Inflammatory macrophage (primary cell): Measurements from ENCODE around the gene EFEMP2.

Experiments used
- DNase-seq, 2 donors: peaks; one replicate each; pipeline ENCODE4 v3.0.0-alpha.2; 2020 to 2022
- total RNA-seq, 18 experiments: gene quantifications; one replicate each; lab custom pipeline; 2026; ENCODE audit warnings: mixed read lengths in 6 of 18, inconsistent platforms in 2 of 18; lab: John Stamatoyannopoulos, UW

Gene EFEMP2
- total RNA-seq: 0.16 to 1.6 (median 0.62) reads per million in 18 experiments

DNA sequence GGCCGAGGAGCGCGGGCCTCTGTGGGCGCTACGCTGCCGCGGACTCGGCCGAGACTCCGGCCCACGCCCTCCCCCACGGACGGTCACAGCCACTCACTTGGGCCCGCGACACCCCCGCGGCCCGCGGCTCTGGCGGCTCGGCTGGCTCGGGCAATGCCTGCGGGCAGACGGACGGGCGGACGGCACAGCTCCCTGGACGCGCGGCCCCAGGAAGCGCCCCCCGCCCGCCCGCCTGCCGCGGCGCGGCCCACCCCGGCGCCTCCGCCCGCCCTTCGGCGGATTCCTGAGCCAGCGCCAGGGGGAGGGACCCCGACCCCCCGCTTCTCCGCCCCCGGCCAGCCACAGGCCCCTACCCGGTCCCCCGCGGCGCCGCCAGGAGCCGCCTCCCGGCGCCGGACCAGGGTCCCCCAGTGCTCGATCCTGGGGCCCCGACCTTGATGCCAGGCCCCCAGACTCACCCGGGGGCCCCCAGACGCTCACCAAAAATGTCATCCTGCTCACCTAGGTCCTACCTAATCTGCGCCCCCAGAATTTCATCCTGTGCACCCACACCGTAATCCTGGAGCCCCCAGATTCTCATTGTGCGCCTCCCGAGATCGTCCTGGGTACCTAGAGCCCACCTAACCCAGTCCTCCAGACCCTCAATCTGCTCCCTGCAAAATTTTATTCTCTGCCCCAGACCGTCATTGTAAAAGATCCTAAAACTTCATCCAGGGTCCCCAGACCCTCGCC lies at the start of gene EFEMP2:
EFEMP2 (minus strand) TSS at position 215 of the 732 bp plus-strand sequence. CDS start 446 bp downstream, outside the sequence.
- no peak for DNase-seq

GRCh38 chr11:65921876-65922275 lies 49.3 kb upstream of the EFEMP2 start:
- no peak for DNase-seq

GRCh38 chr11:65921033-65921555 lies 48.5 kb upstream of the EFEMP2 start:
- no peak for DNase-seq

- DNase-seq: no peak
Measured at GRCh38 chr11:65920372-65920802, 47.8 kb upstream of the EFEMP2 start.

DNA sequence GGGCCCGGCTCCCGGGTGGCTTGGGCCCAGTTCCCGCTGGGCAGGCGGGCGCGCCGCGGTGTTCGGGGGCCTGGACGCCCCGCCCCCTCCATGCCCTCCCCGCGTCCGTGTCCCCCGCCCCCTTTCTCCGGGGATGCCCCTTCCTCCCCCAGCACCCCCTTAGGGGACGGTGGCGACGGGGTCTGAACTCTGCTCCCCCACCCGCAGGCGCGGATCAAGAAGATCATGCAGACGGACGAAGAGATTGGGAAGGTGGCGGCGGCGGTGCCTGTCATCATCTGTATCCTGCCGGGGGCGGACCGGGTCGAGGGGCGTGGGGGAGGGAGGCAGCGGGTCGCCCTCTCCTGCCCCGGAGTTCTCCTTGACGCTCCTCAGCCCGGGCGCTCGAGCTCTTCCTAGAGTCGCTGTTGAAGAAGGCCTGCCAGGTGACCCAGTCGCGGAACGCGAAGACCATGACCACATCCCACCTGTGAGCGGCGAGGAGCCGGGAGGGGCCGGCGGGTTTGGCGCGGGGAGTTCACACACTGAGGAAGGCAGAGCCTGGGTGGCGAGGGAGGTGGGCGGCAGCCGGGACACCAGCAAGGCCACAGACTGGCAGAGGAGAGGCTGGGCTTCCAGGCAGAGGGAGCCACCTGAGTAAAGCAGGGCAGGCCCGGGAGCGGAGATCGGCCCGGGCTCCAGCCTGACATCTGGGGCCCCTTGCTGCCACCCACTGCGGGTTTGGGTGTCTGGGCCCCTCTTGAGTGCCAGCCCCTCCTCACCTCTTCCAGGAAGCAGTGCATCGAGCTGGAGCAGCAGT lies 47.2 kb upstream of the EFEMP2 start:
- peak in 1 of 2 donors; percentile 33 for DNase-seq

DNA sequence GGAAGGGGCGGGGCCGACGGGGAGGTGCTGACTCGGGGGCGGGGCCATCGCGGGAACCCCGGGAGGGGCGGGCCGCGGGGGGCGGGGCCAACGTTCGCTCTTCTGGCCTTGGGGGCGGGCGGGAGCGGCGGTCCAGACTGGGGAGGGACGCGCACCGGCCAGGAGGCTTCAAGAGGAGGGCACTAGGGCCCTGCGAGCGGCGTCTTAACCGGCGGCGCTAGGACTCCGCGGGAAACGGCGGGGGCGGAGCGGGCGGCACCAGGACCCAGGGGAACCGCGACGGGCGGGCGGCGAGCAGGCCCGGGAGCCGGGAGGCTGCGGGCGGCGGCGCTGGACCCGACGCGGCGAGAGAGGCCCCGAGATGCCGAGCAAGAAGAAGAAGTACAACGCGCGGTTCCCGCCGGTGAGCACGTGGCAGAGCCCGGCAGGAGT lies 46.6 kb upstream of the EFEMP2 start, which contains the start of gene DRAP1:
DRAP1 (plus strand) TSS at position 286 of the 432 bp plus-strand sequence; CDS start at position 362, 76 bp downstream.
- peak; percentile 98 to 99 for DNase-seq

DNA sequence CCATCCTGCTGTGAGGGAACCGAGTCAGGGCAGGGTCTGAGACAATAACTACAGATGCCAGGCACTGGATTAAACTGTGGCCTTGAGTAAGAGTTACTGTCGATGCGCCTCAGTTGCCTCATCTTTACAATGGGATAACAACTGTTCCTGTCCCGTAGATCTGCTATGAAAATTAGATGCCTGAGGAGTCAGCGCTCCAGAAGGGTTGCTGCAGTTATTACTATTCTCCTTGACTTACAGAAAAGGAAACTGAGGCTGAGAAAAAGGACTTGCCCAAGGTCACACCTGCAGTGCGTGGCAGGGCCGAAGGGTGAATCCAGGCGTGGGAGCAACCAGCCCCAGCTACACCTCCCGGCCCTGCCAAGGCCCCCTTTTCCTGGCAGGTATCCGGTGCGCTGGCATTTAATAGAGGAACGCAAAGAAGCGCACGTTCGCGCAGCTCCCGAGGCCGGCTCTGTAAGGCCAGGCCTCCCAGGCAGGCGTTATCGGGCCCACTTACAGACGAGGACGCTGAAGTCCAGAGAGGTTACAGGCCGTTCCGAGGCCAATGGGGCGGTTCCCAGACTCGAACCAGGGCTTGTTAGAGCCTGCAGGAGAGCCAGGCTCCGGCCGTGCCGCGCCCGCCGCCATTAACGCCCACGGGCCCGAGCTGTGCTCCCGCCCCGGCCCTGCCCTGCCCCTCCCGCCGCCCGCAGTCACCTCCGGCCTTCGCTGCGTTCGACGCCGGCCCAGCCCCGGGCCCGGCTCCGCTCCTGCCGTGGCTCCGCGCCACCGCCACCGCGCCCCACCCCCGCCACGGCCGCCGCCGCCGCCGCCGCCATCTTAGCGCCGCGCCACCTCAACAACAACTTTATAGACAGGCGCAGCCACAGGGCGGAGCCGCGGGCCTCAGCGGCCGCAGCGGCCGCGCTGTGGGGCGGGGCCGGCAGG lies 45.9 kb upstream of the EFEMP2 start, which contains the start of gene C11orf68:
C11orf68 (minus strand) TSS at position 852 of the 930 bp plus-strand sequence; CDS start at position 821, 31 bp downstream.
- DNase-seq: no peak

DNA sequence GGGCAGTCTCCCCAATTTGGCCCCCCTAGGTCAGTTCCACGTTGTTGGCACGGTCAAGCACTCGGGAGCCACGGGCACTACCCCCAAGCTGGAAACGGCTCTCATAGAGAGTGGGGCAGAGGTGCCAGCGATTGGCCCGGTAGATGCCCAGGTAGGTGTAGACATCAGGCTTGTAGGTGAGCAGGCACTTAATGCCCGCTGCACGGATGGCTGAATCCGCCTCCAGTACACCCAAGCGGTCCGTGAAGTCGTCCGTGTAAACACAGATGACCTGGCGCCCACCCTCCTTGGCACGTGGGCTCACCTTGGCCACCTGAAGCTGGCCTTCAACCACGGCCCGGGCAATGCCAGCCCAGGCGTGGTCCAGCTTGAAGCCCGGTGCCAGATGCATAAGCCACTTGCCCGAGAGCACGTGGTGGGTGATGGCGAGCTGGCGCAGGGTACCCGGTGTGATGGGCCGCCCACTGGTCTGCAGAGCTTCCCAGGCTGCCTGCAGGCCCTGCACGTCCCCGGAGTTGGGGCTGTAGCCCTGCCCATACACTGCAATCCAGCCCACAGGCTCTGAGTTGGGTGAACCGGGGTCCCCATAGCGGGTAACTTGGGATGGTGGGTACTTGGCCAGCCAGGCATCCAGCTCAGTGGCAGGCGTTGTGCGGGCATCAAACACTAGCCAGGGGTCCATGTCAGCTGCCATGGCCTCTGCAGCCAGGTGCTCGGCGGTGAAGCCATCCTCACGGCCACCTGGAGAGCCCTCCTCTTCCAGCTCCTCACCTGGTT lies 45.0 kb upstream of the EFEMP2 start:
- DNase-seq: no peak

GRCh38 chr11:65917077-65917433 lies 44.5 kb upstream of the EFEMP2 start:
- no peak for DNase-seq

DNA sequence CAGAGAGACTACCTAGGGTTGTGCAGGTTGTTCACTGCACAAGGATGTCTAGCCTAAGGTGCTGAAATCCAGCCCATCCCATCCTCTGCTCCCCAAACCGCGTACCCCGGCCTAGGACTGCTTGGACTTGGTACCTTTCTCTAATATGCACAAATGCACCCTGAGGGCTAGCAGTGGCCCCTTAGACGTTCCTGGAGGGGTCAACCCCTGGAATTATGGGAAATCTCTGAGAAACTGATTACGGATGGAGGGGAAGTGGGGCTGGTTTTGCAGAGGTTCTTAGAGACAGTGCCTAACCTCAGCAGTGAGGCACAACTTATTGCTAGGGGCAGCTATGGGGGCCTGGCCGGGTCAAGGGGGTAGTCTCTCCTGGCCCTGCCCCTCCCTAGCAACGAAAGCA lies 43.8 kb upstream of the EFEMP2 start:
- DNase-seq: no peak

GRCh38 chr11:65915821-65916251 lies 43.2 kb upstream of the EFEMP2 start:
- DNase-seq: peak; percentile 52 to 65

- no peak for DNase-seq
Measured at GRCh38 chr11:65915101-65915820, 42.7 kb upstream of the EFEMP2 start.

GRCh38 chr11:65912845-65913244 lies 40.2 kb upstream of the EFEMP2 start:
- DNase-seq: no peak

GRCh38 chr11:65911682-65912568 lies 39.3 kb upstream of the EFEMP2 start:
- peak in 1 of 2 donors; percentile 23 for DNase-seq

- DNase-seq: no peak
Measured at GRCh38 chr11:65907878-65908277, 35.3 kb upstream of the EFEMP2 start.

- no peak for DNase-seq
Measured at GRCh38 chr11:65906602-65907001, 34.0 kb upstream of the EFEMP2 start.

DNA sequence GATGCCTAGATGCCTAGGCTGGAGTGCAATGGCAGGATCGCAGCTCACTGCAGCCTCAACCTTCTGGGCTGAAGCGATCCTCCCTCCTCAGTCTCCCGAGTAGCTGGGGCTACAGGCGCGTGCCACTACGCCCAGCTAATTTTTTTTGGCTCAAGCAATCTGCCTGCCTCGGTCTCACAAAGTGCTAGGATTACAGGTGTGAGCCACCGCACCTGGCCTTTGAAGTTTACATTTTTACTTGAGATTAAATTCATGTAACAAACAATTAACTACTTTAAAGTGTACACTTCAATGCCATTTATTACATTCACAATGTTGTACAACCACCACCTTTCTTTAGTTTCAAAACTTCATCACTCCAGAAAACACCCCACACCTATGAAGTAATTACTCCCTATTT lies 31.1 kb upstream of the EFEMP2 start:
- no peak for DNase-seq

GRCh38 chr11:65903068-65903481 lies 30.5 kb upstream of the EFEMP2 start:
- DNase-seq: no peak

DNA sequence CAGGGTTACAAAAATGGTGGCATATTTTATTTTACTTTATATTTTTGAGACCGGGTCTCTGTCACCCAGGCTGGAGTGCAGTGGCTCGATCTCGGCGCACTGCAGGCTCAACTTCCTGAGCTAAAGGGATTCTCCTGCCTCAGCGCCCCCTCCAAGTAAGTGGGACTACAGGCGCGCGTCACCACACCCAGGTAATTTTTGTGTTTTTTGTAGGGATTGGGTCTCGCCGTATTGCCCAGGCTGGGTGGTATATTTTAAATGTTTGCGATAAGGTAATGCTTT lies 28.2 kb upstream of the EFEMP2 start:
- DNase-seq: no peak
